Spleen (tissue), 11 donors: ENCODE measurements around the gene CHL1. TPM values are rescaled to one million over a fixed set of nuclear protein-coding genes. Genes with fewer than 3 reads are reported as not detected.

ENCODE experiments used
- DNase-seq: peaks from one replicate; pipeline ENCODE4 v3.0.0-alpha.2; 2020
- H3K27ac ChIP-seq, 8 donors: fragments of 200-600 bp; sonication (generic) in 7 of 8; 1 replicate in 4 of 8; 2 replicates in 4 of 8; pipeline versions ENCODE4 v1.5.0 to v1.8.0; 2016 to 2021; ENCODE audit warnings: inconsistent platforms in 4 of 8, mild to moderate bottlenecking in 4 of 8, moderate library complexity in 1 of 8
- H3K27me3 ChIP-seq, 7 donors: fragments of 200-600 bp; sonication (generic) in 6 of 7; replicated peaks in 1 of 7; 1 replicate in 4 of 7; 2 replicates in 3 of 7; pipeline versions ENCODE4 v1.5.0 to v1.8.0; 2016 to 2021; ENCODE audit warnings: inconsistent platforms in 3 of 7, mild to moderate bottlenecking in 1 of 7
- H3K36me3 ChIP-seq, 6 donors: fragments of 200-600 bp; sonication (generic) in 5 of 6; 1 replicate in 4 of 6; 2 replicates in 2 of 6; pipeline versions ENCODE4 v1.5.0 to v1.8.0; 2016 to 2021; ENCODE audit warnings: inconsistent platforms in 2 of 6
- H3K4me1 ChIP-seq, 6 donors: fragments of 200-600 bp; sonication (generic) in 5 of 6; 1 replicate in 3 of 6; 2 replicates in 3 of 6; pipeline versions ENCODE4 v1.5.0 to v1.8.0; 2016 to 2021; ENCODE audit warnings: inconsistent platforms in 3 of 6
- H3K4me3 ChIP-seq, 8 donors: fragments of 200-600 bp; sonication (generic) in 7 of 8; 1 replicate in 4 of 8; 2 replicates in 4 of 8; pipeline versions ENCODE4 v1.5.0 to v1.8.0; 2016 to 2021; ENCODE audit warnings: inconsistent platforms in 4 of 8, mild to moderate bottlenecking in 4 of 8, moderate library complexity in 2 of 8
- H3K9me3 ChIP-seq, 8 donors: fragments of 200-600 bp; sonication (generic) in 7 of 8; 1 replicate in 4 of 8; 2 replicates in 4 of 8; pipeline versions ENCODE4 v1.5.0 to v1.8.0; 2016 to 2021; ENCODE audit warnings: inconsistent platforms in 4 of 8
- POLR2A ChIP-seq, 3 donors: fragments of 450-650 bp; IDR thresholded peaks; one replicate each; pipeline ENCODE4 v1.5.1; 2017; ENCODE audit warnings: antibody characterized with exemption in 3 of 3, mild to moderate bottlenecking in 1 of 3
- POLR2AphosphoS5 ChIP-seq, 3 donors: sonication (generic); formaldehyde crosslinking; IDR thresholded peaks; one replicate each; pipeline ENCODE4 v1.5.1; 2017; ENCODE audit warnings: antibody characterized with exemption in 3 of 3
- WGBS, 5 donors: extraction: QIAGEN DNeasy Blood & Tissue Kit in 3 of 5; methylation state at CpG; one replicate each; pipeline versions ENCODE4 v1.1.5 to v1.1.7; 2013 to 2018; 5-methylcytosine and 5-hydroxymethylcytosine counted together
- intact Hi-C: fragments of 100-400 bp; cut with DNase I; formaldehyde crosslinking; loops from one replicate; pipeline ENCODE4 v1.15.0; 2023; ENCODE audit warnings: low total_unique reads
- polyA plus RNA-seq, 3 donors: library from polyadenylated mRNA; stranded (reverse); fragments of 200-250 nt; gene quantifications; one replicate each; pipeline ENCODE4 v1.2.1, GENCODE V29; 2013
- total RNA-seq, 7 donors: library from RNA; depleted of rRNA in 3 of 7; stranded (reverse); fragments of >200 nt in 3 of 7; fragmentation: NEBNext Ultra II Directional in 4 of 7; extraction: Animal tissue kit (Norgen Biotek cat#: 25700) in 4 of 7; gene quantifications; one replicate each; pipeline versions ENCODE4 v1.1.0 to v1.2.1, GENCODE V29; 2016 to 2021
- TF ChIP-seq, protein P1 (sequence below), 11 experiments: fragments of 200-600 bp in 7 of 11; fragments of 450-650 bp in 4 of 11; sonication (generic) in 4 of 11; IDR thresholded peaks in 8 of 11; conservative IDR thresholded peaks in 3 of 11; 1 replicate in 7 of 11; 2 replicates in 4 of 11; pipeline versions ENCODE4 v1.4.0 to v1.8.0; 2016 to 2021; ENCODE audit warnings: antibody characterized with exemption in 11 of 11, inconsistent platforms in 4 of 11, mild to moderate bottlenecking in 1 of 11
- donor health status: healthy with polysubstance abuse.
- donor health status: DM: no; HTN: no; CAD: no; lungs with moderate emphysema.
- donor health status: DM: no; HTN: no; CAD: no.
- donor health status: Bipolar disorder and iron deficiency.
- donor health status: healthy.
- donor health status: DM: no; HTN: no; CAD: no.
- donor health status: DM: yes; HTN: yes; CAD: no.

CHL1 gene
- total and polyA plus RNA-seq, 10 donors: 3.3 to 20.6 (median 12.8) TPM

DNA sequence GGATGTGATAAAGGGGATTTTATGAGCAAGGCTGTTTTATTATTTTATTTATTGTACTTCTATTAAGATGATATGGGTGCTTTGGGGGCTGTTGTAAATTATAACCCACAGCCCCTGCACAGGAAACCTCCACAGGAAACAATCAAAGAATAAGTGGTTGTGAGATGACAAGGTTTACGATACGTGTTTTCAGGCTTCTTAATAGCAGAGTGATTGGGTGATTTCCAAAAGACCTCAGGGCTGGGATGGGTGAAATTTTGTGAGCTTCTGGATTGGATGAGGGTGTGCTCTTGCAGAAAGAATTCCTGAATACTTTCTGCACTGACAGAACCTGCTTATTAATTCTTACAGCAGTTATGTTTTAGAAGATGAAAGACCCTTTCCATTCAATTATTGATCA, 21.4 kb downstream of the CHL1 start:
- no peaks in the 10 kb centered on the region for H3K27me3 ChIP-seq
- H3K4me3 ChIP-seq: no peak overlapping the region
- no peak overlapping the region for H3K27ac ChIP-seq
- intact Hi-C loops: no loop called here
- 19 to 45% (median 20%) methylated on average over 2 of the region's 2 CpGs for WGBS, 5 donors
- TF ChIP-seq POLR2AphosphoS5 (IDR thresholded peaks at IDR 0.05) (no peak), POLR2A (IDR thresholded peaks at IDR 0.05) (no peak)
- TF ChIP-seq, protein P1, sequence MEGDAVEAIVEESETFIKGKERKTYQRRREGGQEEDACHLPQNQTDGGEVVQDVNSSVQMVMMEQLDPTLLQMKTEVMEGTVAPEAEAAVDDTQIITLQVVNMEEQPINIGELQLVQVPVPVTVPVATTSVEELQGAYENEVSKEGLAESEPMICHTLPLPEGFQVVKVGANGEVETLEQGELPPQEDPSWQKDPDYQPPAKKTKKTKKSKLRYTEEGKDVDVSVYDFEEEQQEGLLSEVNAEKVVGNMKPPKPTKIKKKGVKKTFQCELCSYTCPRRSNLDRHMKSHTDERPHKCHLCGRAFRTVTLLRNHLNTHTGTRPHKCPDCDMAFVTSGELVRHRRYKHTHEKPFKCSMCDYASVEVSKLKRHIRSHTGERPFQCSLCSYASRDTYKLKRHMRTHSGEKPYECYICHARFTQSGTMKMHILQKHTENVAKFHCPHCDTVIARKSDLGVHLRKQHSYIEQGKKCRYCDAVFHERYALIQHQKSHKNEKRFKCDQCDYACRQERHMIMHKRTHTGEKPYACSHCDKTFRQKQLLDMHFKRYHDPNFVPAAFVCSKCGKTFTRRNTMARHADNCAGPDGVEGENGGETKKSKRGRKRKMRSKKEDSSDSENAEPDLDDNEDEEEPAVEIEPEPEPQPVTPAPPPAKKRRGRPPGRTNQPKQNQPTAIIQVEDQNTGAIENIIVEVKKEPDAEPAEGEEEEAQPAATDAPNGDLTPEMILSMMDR (IDR thresholded peaks at IDR 0.05 in 8 of 11, conservative IDR thresholded peaks at IDR 0.05 in 3 of 11): no peak
- H3K9me3 ChIP-seq: peaks cover 0 to 11% (median 5%) of the 10 kb centered on the region in 8 donors
- peaks cover 0 to 17% (median 4%) of the 10 kb centered on the region in 6 donors for H3K4me1 ChIP-seq
- H3K36me3 ChIP-seq: no peaks in the 10 kb centered on the region
- DNase-seq: no peak

DNA sequence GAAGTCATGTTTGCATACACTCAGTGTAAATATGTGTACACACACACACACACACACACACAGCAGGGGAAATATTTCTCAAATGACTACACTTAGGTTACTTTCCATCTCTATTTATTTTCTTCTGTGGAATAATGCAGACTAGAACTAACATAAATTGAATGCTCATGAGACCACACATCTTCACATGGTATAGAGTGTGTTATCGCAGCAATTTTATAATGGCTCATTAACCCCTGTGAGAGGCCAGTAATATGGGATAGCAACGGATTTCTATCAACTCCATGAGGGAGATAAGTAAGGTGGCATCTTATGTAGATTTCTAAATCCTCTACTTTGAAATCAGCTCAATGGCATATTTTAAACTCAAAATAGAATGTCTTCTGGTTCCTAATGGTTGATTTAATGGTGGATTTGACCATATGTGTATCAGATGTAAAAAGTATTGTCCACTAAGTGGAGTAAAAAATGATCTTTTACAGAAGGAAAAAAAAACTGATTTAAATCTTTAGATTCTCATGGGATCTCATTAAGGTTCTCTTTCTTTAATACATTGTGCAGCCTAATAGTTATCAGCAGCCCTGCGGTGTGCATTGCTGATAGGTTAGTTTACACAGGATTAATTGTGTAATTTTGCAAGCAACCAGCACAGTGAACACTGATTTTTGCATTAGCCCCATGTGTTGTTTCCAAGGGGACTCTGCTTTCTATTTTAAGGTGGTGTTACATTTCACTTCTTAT, 32.0 kb downstream of the CHL1 start:
- DNase-seq: no peak
- WGBS, 5 donors: 82 to 92% (median 87%) methylated on average over 3 of the region's 3 CpGs
- no peaks in the 10 kb centered on the region for H3K4me1 ChIP-seq
- intact Hi-C loops: no loop called here
- TF ChIP-seq POLR2AphosphoS5 (IDR thresholded peaks at IDR 0.05) (no peak), POLR2A (IDR thresholded peaks at IDR 0.05) (no peak)
- TF ChIP-seq, protein P1 (IDR thresholded peaks at IDR 0.05 in 8 of 11, conservative IDR thresholded peaks at IDR 0.05 in 3 of 11): no peak
- no peak overlapping the region for H3K27ac ChIP-seq
- H3K4me3 ChIP-seq: no peak overlapping the region
- H3K36me3 ChIP-seq: no peaks in the 10 kb centered on the region
- H3K27me3 ChIP-seq: no peaks in the 10 kb centered on the region
- peaks cover 0 to 12% (median 6%) of the 10 kb centered on the region in 8 donors for H3K9me3 ChIP-seq

DNA sequence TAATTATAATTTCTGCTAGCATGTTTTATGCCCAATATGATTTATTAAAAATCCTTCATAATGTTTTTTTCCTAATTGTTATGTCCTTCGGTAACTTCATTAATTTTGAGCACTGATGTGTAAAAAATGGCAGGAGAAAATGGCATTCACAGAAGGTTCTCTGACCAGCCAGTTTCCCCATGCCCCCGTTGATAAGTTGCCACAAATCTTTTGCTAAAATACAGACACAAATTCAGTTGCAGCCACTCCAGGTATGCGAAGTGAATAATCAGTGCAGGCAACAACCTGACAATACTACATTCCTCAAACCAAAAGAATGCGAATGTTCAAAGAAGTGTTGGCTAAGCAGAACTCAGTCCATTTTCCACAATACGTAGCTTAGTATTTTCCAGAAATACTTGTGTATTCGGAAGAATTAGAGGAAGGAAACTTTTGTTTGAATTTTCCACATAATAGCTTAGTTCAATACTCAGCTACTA, 32.7 kb downstream of the CHL1 start:
- intact Hi-C loops: no loop called here
- Histone ChIP-seq H3K36me3 (no peaks in the 10 kb centered on the region), H3K4me1 (no peaks in the 10 kb centered on the region), H3K27me3 (no peaks in the 10 kb centered on the region), H3K4me3 (no peak overlapping the region), H3K27ac (no peak overlapping the region), H3K9me3 (peaks cover 0 to 6% (median under 1%) of the 10 kb centered on the region in 8 donors)
- no peak for DNase-seq
- TF ChIP-seq POLR2A (IDR thresholded peaks at IDR 0.05) (no peak), POLR2AphosphoS5 (IDR thresholded peaks at IDR 0.05) (no peak)
- TF ChIP-seq, protein P1 (IDR thresholded peaks at IDR 0.05 in 8 of 11, conservative IDR thresholded peaks at IDR 0.05 in 3 of 11): no peak
- 82 to 88% (median 84%) methylated on average over 6 of the region's 6 CpGs for WGBS, 5 donors

DNA sequence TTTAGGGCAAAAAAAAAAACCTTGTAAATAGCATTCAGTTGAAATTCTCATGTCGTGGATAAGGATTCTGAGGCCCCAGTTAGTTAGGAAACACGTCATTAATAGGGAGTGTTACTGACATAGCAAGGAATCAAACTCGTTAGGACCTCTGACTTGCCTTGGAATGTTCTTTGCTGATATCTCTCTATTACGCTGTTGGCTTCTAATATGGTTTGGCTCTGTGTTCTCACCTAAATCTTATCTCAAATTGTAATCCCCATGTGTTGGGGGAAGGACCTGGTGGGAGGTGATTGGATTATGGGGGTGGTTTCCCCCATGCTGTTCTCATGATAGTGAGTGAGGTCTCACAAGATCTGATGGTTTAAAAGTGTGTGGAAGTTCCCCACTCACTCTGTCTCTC, 40.3 kb downstream of the CHL1 start:
- Histone ChIP-seq H3K9me3 (no peaks in the 10 kb centered on the region), H3K27me3 (no peaks in the 10 kb centered on the region), H3K36me3 (no peaks in the 10 kb centered on the region), H3K27ac (no peak overlapping the region), H3K4me1 (no peaks in the 10 kb centered on the region), H3K4me3 (no peak overlapping the region)
- TF ChIP-seq POLR2A (IDR thresholded peaks at IDR 0.05) (no peak), POLR2AphosphoS5 (IDR thresholded peaks at IDR 0.05) (no peak)
- TF ChIP-seq, protein P1 (IDR thresholded peaks at IDR 0.05 in 8 of 11, conservative IDR thresholded peaks at IDR 0.05 in 3 of 11): no peak
- WGBS, 5 donors: 74 to 81% (median 78%) methylated on average over 4 of the region's 4 CpGs
- intact Hi-C loops: no loop called here
- no peak for DNase-seq
